HepG2 (cell line): ENCODE data around the gene INSYN2B. TPM values are rescaled to one million over a fixed set of nuclear protein-coding genes. Genes with fewer than 3 reads are reported as not detected.

Experiments
- ARNT ChIP-seq: fragments of 450-650 bp; IDR thresholded peaks from 2 replicates; pipeline ENCODE4 v1.6.1; 2017
- ATF7 ChIP-seq, 2 experiments: fragments of 450-650 bp in 1 of 2; sonication (generic) in 1 of 2; formaldehyde crosslinking in 1 of 2; IDR thresholded peaks; 2 replicates each; pipeline versions ENCODE4 v1.4.0 to v1.6.1; 2016 to 2020; ENCODE audit warnings: antibody characterized with exemption in 1 of 2, mild to moderate bottlenecking in 1 of 2, missing genetic modification reagents in 1 of 2
- GABPA ChIP-seq, 2 experiments: IDR thresholded peaks; 2 replicates each; pipeline ENCODE4 v1.6.1; 2011 to 2016; ENCODE audit warnings: low read depth in 2 of 2, low read length in 1 of 2, missing biosample characterization in 1 of 2, missing genetic modification characterization in 1 of 2
- NR2C2 ChIP-seq: sonication (generic); formaldehyde crosslinking; IDR thresholded peaks from 2 replicates; pipeline ENCODE4 v1.4.0; 2020; ENCODE audit warnings: missing genetic modification reagents, mild to moderate bottlenecking, moderate library complexity, borderline replicate concordance
- RFXANK ChIP-seq: IDR thresholded peaks from 2 replicates; pipeline ENCODE4 v1.6.1; 2016
- ZBTB21 ChIP-seq: sonication (generic); formaldehyde crosslinking; IDR thresholded peaks from 2 replicates; pipeline ENCODE4 v1.4.0; 2020; ENCODE audit warnings: missing genetic modification reagents
- ZNF780A ChIP-seq: sonication (generic); formaldehyde crosslinking; IDR thresholded peaks from 2 replicates; pipeline ENCODE4 v1.8.0; 2022; ENCODE audit warnings: mild to moderate bottlenecking, missing genetic modification reagents, moderate library complexity
- ZNF850 ChIP-seq: sonication (generic); formaldehyde crosslinking; conservative IDR thresholded peaks from 2 replicates; pipeline ENCODE4 v1.9.0; 2021; ENCODE audit warnings: mild to moderate bottlenecking, missing genetic modification reagents
- polyA plus RNA-seq, 8 experiments: library from polyadenylated mRNA; depleted of rRNA in 3 of 8; stranded (reverse) in 7 of 8; unstranded in 1 of 8; fragments of >200 nt; fragmentation: Illumina TruSeq in 4 of 8; extraction: Trizol in 4 of 8; gene quantifications; 2 replicates each; pipeline versions ENCODE4 v1.2.1 to v1.2.3, GENCODE V29; 2011 to 2016; ENCODE audit warnings: low read depth in 4 of 8, missing spikeins in 1 of 8, mixed read lengths in 1 of 8; ENCODE audit not compliant: insufficient read depth in 1 of 8
- total RNA-seq, 5 experiments: library from RNA; depleted of rRNA; stranded (reverse); fragments of >200 nt; fragmentation: Illumina TruSeq; extraction: Trizol; gene quantifications; 2 replicates each; pipeline ENCODE4 v1.2.3, GENCODE V29; 2016; ENCODE audit warnings: low read depth in 1 of 5
- TF ChIP-seq, protein P1 (sequence below): sonication (generic); formaldehyde crosslinking; IDR thresholded peaks from 2 replicates; pipeline ENCODE4 v1.4.0; 2020; ENCODE audit warnings: mild to moderate bottlenecking, missing genetic modification reagents

INSYN2B gene
- total and polyA plus RNA-seq, 2 of the 13 experiments (the other 11 are each of a cell fraction or from before 2014, with no cell fraction given): not detected

- TF ChIP-seq NR2C2 (CRISPR knock-in tag): no peak
- no peak for TF ChIP-seq ZNF780A (CRISPR knock-in tag)
- no peak for TF ChIP-seq ATF7 (IDR thresholded peaks at IDR 0.05)
- no peak for TF ChIP-seq ATF7 (CRISPR knock-in tag; IDR thresholded peaks at IDR 0.05)
- TF ChIP-seq, protein P1, sequence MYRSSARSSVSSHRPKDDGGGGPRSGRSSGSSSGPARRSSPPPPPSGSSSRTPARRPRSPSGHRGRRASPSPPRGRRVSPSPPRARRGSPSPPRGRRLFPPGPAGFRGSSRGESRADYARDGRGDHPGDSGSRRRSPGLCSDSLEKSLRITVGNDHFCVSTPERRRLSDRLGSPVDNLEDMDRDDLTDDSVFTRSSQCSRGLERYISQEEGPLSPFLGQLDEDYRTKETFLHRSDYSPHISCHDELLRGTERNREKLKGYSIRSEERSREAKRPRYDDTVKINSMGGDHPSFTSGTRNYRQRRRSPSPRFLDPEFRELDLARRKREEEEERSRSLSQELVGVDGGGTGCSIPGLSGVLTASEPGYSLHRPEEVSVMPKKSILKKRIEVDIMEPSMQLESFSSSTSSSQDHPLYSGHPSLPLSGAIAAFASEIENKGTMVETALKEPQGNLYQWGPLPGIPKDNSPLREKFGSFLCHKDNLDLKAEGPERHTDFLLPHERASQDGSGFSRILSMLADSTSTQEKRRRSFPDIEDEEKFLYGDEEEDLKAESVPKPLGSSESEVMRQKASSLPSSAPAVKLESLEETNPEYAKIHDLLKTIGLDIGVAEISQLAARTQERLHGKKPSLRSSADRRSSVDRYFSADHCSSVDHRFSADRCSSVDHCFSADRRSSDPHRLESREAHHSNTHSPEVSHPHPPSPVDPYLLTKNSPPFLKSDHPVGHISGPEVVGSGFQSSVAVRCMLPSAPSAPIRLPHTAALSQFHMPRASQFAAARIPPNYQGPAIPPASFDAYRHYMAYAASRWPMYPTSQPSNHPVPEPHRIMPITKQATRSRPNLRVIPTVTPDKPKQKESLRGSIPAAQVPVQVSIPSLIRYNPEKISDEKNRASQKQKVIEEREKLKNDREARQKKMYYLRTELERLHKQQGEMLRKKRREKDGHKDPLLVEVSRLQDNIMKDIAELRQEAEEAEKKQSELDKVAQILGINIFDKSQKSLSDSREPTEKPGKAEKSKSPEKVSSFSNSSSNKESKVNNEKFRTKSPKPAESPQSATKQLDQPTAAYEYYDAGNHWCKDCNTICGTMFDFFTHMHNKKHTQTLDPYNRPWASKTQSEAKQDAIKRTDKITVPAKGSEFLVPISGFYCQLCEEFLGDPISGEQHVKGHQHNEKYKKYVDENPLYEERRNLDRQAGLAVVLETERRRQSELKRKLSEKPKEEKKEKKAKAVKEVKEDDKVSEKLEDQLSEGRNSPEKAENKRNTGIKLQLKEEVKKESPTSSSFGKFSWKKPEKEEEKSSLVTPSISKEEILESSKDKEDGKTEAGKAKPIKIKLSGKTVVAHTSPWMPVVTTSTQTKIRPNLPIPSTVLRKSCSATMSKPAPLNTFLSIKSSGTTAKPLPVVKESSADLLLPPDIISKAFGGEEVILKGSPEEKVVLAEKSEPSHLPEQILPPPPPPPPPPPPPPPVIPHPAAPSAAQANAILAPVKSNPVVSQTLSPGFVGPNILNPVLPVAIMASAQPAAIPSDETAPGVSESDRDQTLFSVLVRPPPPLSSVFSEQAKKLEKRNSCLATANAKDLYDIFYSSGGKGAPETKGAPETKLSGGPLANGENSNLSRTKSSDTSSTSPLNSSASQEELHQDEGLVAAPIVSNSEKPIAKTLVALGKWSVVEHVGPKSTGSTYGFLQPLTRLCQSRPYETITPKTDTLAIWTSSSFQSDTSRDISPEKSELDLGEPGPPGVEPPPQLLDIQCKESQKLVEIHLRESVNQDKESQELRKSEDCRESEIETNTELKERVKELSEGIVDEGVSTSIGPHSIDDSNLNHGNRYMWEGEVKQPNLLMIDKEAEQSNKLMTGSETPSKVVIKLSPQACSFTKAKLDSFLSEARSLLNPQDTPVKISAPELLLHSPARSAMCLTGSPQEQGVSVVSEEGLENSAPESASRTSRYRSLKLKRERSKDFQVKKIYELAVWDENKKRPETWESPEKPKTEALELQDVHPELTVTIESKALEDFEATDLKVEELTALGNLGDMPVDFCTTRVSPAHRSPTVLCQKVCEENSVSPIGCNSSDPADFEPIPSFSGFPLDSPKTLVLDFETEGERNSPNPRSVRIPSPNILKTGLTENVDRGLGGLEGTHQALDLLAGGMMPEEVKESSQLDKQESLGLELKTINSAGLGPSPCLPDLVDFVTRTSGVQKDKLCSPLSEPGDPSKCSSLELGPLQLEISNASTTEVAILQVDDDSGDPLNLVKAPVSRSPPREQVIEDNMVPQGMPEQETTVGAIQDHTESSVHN (CRISPR knock-in tag): no peak
- no peak for TF ChIP-seq ARNT
- no peak for TF ChIP-seq GABPA (IDR thresholded peaks at IDR 0.05; ENCODE audit: low read depth, low read length)
- TF ChIP-seq GABPA (CRISPR knock-in tag; IDR thresholded peaks at IDR 0.05; ENCODE audit: low read depth): no peak
- TF ChIP-seq ZNF850 (CRISPR knock-in tag): no peak
- no peak for TF ChIP-seq RFXANK (CRISPR knock-in tag)
- no peak for TF ChIP-seq ZBTB21 (CRISPR knock-in tag)
Observed at GRCh38 chr5:169956126-169956525, 24.2 kb downstream of the INSYN2B start (continued).
